Smooth muscle cell (in vitro differentiated cells): Measurements from ENCODE around the gene STX8. TPM values are rescaled to one million over a fixed set of nuclear protein-coding genes. Genes with fewer than 3 reads are reported as not detected.

Experiments
- DNase-seq: peaks from one replicate; lab custom pipeline; 2025; ENCODE audit not compliant: unreplicated experiment; lab: John Stamatoyannopoulos, UW
- H2AFZ ChIP-seq: fragments of 200-600 bp; sonication (generic); 2 replicates; pipeline ENCODE4 v1.6.0; 2016; ENCODE audit warnings: antibody characterized with exemption, low read depth, mild to moderate bottlenecking
- H3F3A ChIP-seq: fragments of 200-600 bp; sonication (generic); 2 replicates; pipeline ENCODE4 v1.6.0; 2017; ENCODE audit warnings: antibody characterized with exemption, low read depth
- H3K27ac ChIP-seq: fragments of 200-600 bp; sonication (generic); 2 replicates; pipeline ENCODE4 v1.5.1; 2016; ENCODE audit warnings: low read depth, mild to moderate bottlenecking
- H3K27me3 ChIP-seq: fragments of 200-600 bp; sonication (generic); 2 replicates; pipeline ENCODE4 v1.6.1; 2016; ENCODE audit warnings: low read depth, mild to moderate bottlenecking
- H3K36me3 ChIP-seq: fragments of 200-600 bp; sonication (generic); 2 replicates; pipeline ENCODE4 v1.5.1; 2016; ENCODE audit warnings: low read depth
- H3K4me1 ChIP-seq: fragments of 200-600 bp; sonication (generic); 2 replicates; pipeline ENCODE4 v1.5.1; 2016; ENCODE audit warnings: low read depth
- H3K4me2 ChIP-seq: fragments of 200-600 bp; sonication (generic); 2 replicates; pipeline ENCODE4 v1.6.0; 2016; ENCODE audit warnings: mild to moderate bottlenecking
- H3K4me3 ChIP-seq: fragments of 200-600 bp; sonication (generic); 2 replicates; pipeline ENCODE4 v1.5.1; 2016; ENCODE audit warnings: mild to moderate bottlenecking
- H3K79me2 ChIP-seq: fragments of 200-600 bp; sonication (generic); 2 replicates; pipeline ENCODE4 v1.6.0; 2016; ENCODE audit warnings: low read depth, mild to moderate bottlenecking
- H3K9ac ChIP-seq: fragments of 200-600 bp; sonication (generic); 2 replicates; pipeline ENCODE4 v1.6.0; 2016; ENCODE audit warnings: low read depth
- H3K9me3 ChIP-seq: fragments of 200-600 bp; sonication (generic); replicated peaks from 2 replicates; pipeline ENCODE4 v1.5.1; 2016; ENCODE audit warnings: low read depth
- H4K20me1 ChIP-seq: fragments of 200-600 bp; sonication (generic); 2 replicates; pipeline ENCODE4 v1.6.0; 2016; ENCODE audit warnings: low read depth
- WGBS: methylation state at CpG from one replicate; pipeline ENCODE4 v1.1.7; 2016; ENCODE audit warnings: low lambda C conversion rate; 5-methylcytosine and 5-hydroxymethylcytosine counted together
- polyA plus RNA-seq: library from polyadenylated mRNA; unstranded; fragments of >200 nt; fragmentation: Nextera tagmentation; extraction: Ambion mirVana; gene quantifications from 2 replicates; pipeline ENCODE4 v1.2.1, GENCODE V29; 2016
- total RNA-seq: library from RNA; depleted of rRNA; stranded (reverse); fragments of >200 nt; gene quantifications from 2 replicates; pipeline ENCODE4 v1.2.3, GENCODE V29; 2014
- TF ChIP-seq, protein P1 (sequence below): fragments of 200-600 bp; sonication (generic); IDR thresholded peaks from 2 replicates; pipeline ENCODE4 v1.5.1; 2017; ENCODE audit warnings: borderline replicate concordance, mild to moderate bottlenecking, antibody characterized with exemption; ENCODE audit not compliant: insufficient read depth, poor library complexity, severe bottlenecking

The STX8 gene
- total and polyA plus RNA-seq, 2 experiments from 2014 or later: 63.8 to 88.5 TPM

DNA sequence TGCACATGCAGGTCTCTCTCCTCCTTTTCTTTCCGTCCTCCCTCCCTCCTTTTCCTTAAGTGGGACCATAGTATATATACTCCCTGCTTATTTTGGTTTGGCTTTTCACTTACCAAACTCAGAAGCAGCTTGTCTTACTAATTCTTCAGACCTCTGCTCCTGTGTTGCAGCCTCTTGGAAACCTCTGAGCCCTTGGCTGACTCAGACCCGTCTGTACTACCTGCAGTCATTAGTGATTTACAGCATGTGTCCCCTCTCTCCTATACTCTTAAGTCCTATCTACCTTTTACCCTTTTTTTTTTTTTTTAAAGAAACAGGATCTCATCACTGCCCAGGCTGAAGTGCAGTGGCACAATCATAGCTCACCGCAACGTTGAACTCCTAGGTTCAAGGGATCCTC, 207.0 kb downstream of the STX8 start:
- TF ChIP-seq, protein P1, sequence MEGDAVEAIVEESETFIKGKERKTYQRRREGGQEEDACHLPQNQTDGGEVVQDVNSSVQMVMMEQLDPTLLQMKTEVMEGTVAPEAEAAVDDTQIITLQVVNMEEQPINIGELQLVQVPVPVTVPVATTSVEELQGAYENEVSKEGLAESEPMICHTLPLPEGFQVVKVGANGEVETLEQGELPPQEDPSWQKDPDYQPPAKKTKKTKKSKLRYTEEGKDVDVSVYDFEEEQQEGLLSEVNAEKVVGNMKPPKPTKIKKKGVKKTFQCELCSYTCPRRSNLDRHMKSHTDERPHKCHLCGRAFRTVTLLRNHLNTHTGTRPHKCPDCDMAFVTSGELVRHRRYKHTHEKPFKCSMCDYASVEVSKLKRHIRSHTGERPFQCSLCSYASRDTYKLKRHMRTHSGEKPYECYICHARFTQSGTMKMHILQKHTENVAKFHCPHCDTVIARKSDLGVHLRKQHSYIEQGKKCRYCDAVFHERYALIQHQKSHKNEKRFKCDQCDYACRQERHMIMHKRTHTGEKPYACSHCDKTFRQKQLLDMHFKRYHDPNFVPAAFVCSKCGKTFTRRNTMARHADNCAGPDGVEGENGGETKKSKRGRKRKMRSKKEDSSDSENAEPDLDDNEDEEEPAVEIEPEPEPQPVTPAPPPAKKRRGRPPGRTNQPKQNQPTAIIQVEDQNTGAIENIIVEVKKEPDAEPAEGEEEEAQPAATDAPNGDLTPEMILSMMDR: no peak
- Histone ChIP-seq H2AFZ (no peak overlapping the region), H3K79me2 (no peaks in the 10 kb centered on the region), H3K27ac (no peak overlapping the region), H3K4me3 (no peak overlapping the region), H3K4me1 (peaks cover 4% of the 10 kb centered on the region), H4K20me1 (peaks cover 24% of the 10 kb centered on the region), H3F3A (no peaks in the 10 kb centered on the region), H3K36me3 (no peaks in the 10 kb centered on the region), H3K4me2 (no peak overlapping the region), H3K9ac (no peak overlapping the region), H3K9me3 (no peaks in the 10 kb centered on the region), H3K27me3 (no peaks in the 10 kb centered on the region)
- 82% methylated on average over 4 of the region's 4 CpGs for WGBS
- DNase-seq: no peak

DNA sequence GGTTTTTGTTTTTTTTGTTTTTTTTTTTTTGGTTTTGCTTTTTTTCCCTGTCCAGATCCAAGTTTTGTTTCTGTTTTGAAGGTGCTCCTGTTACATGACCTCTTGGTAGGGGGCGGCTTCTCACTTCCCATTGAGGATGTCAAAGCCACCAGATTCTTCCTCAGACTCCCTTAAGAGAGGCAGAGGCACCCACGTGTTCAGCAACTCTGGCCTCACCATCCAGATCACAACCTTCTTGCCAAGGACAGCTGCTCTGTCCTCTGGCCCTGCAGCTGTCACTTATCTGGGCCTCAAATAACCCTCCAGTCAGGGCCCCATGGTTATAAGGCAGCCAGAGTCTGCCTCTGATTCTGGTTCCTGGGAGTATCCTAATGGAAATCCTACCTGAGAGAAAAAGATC, 208.5 kb downstream of the STX8 start:
- H3K4me1 ChIP-seq: peaks cover 4% of the 10 kb centered on the region
- peaks cover 36% of the 10 kb centered on the region for H4K20me1 ChIP-seq
- no peak overlapping the region for H3K4me2 ChIP-seq
- no peaks in the 10 kb centered on the region for H3F3A ChIP-seq
- H3K36me3 ChIP-seq: no peaks in the 10 kb centered on the region
- no peaks in the 10 kb centered on the region for H3K9me3 ChIP-seq
- no peaks in the 10 kb centered on the region for H3K27me3 ChIP-seq
- H3K27ac ChIP-seq: no peak overlapping the region
- TF ChIP-seq, protein P1: no peak
- H3K4me3 ChIP-seq: no peak overlapping the region
- no peak overlapping the region for H3K9ac ChIP-seq
- H3K79me2 ChIP-seq: no peaks in the 10 kb centered on the region
- H2AFZ ChIP-seq: no peak overlapping the region
- no peak for DNase-seq
- 68% methylated on average over 2 of the region's 2 CpGs for WGBS

DNA sequence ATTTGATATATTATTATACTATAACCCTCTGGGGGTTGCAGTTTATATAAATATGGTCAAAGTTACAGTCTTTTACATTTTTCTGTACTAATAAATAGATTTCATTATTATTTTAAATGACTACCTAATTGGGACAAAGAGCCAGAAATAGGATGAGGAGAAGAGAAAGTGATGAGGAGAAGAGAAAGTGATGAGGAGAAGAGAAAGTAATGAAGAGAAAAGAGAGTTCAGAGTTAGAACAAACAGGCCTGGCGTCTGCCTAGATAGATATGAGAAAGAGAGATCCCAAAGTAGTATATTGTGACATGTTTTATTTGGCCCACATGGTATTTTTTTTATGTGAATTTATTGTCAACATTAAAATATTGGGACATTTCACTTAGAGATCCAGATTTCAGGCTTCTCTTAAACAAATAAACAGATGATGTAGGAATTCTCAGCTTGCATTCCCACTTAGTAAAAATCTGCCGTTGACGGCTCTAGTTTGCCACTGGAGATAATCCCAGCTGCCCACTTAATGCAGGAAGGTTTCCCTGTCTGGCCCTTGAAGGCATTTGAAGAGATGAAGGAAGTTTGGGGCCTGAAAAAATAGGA, 210.7 kb downstream of the STX8 start:
- H4K20me1 ChIP-seq: peaks cover 56% of the 10 kb centered on the region
- H3K9ac ChIP-seq: no peak overlapping the region
- H3K36me3 ChIP-seq: no peaks in the 10 kb centered on the region
- no peak overlapping the region for H2AFZ ChIP-seq
- no peak for DNase-seq
- no peak overlapping the region for H3K4me3 ChIP-seq
- no peak overlapping the region for H3K27ac ChIP-seq
- H3K4me2 ChIP-seq: no peak overlapping the region
- TF ChIP-seq, protein P1: no peak
- peaks cover 18% of the 10 kb centered on the region for H3K4me1 ChIP-seq
- peaks cover 5% of the 10 kb centered on the region for H3F3A ChIP-seq
- H3K9me3 ChIP-seq: no peaks in the 10 kb centered on the region
- WGBS: 30% methylated on average over 3 of the region's 3 CpGs
- H3K27me3 ChIP-seq: no peaks in the 10 kb centered on the region
- H3K79me2 ChIP-seq: no peaks in the 10 kb centered on the region
